ENCODE data around the gene SRL. TPM values are rescaled to one million over a fixed set of nuclear protein-coding genes. Genes with fewer than 3 reads are reported as not detected.
A peak's percentile ranks its signal among the peaks of the same experiment; 100 is the strongest.

SRL gene
- total and polyA plus RNA-seq, 2 of the 13 experiments (the other 11 are each of a cell fraction or from before 2014, with no cell fraction given) = 0.05 TPM; not detected in 1

DNA sequence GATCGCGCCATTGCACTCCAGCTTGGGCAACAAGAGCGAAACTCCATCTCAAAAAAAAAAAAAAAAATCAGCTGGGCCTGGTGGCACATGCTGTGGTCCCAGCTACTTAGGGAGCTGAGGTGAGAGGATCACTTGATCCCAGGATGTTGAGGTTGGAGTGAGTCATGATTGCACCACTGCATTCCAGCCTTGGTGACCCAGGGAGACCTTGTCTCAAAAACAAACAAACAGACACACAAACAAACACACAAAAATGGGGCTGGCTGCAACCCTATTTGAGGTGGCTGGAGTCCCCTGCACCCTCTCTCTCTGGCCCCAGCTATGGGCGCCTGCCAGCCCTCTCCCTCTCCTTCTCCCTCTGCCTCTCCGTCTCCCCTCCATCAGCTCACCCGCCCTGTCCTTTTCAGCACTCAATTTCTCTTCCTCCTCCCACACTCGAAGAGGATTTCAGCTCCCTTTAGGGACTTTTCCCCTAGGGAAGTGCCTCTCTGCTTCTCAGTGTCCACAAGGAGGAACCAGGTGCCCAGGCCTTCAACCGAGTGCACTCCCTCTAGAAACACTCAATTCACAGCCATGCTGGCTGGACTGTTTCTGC is 48.5 kb upstream of the SRL start (continued):
- TF ChIP-seq, protein P1, sequence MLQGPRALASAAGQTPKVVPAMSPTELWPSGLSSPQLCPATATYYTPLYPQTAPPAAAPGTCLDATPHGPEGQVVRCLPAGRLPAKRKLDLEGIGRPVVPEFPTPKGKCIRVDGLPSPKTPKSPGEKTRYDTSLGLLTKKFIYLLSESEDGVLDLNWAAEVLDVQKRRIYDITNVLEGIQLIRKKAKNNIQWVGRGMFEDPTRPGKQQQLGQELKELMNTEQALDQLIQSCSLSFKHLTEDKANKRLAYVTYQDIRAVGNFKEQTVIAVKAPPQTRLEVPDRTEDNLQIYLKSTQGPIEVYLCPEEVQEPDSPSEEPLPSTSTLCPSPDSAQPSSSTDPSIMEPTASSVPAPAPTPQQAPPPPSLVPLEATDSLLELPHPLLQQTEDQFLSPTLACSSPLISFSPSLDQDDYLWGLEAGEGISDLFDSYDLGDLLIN (CRISPR knock-in tag; IDR thresholded peaks at IDR 0.05; ENCODE audit: borderline replicate concordance) = no peak
- TF ChIP-seq KMT2B (CRISPR knock-in tag; IDR thresholded peaks at IDR 0.05) (no peak), ZNF652 (CRISPR knock-in tag; IDR thresholded peaks at IDR 0.05; ENCODE audit: borderline replicate concordance, low read depth) (no peak), TP53 (CRISPR knock-in tag; conservative IDR thresholded peaks at IDR 0.05) (no peak), HDAC2 (CRISPR knock-in tag; IDR thresholded peaks at IDR 0.05) (peak; percentile 66; the same call in 1 of the 2 replicates), RXRB (CRISPR knock-in tag; IDR thresholded peaks at IDR 0.05; ENCODE audit: borderline replicate concordance) (peak; percentile 81), ARHGAP35 (CRISPR knock-in tag; IDR thresholded peaks at IDR 0.05; ENCODE audit: borderline replicate concordance) (no peak), ZBTB20 (CRISPR knock-in tag; IDR thresholded peaks at IDR 0.05; ENCODE audit: borderline replicate concordance, low read depth) (no peak), ZNF225 (CRISPR knock-in tag; IDR thresholded peaks at IDR 0.05) (no peak), ZNF747 (CRISPR knock-in tag; IDR thresholded peaks at IDR 0.05; ENCODE audit: borderline replicate concordance) (no peak), ZNF432 (CRISPR knock-in tag; IDR thresholded peaks at IDR 0.05; ENCODE audit: borderline replicate concordance) (no peak), ZNF362 (CRISPR knock-in tag; IDR thresholded peaks at IDR 0.05; ENCODE audit: borderline replicate concordance) (peak; percentile 54; the same call in 1 of the 2 replicates), ETV6 (CRISPR knock-in tag; conservative IDR thresholded peaks at IDR 0.05) (no peak), ZNF619 (CRISPR knock-in tag; IDR thresholded peaks at IDR 0.05) (no peak), ZBTB44 (CRISPR knock-in tag; IDR thresholded peaks at IDR 0.05) (no peak), SRSF1 (optimal IDR thresholded peaks at IDR 0.05; ENCODE audit: low read depth, low read length) (no peak), SMARCE1 (IDR thresholded peaks at IDR 0.05; ENCODE audit: borderline replicate concordance) (no peak), ZNF382 (CRISPR knock-in tag; IDR thresholded peaks at IDR 0.05; ENCODE audit: borderline replicate concordance) (no peak), AGO2 (optimal IDR thresholded peaks at IDR 0.05; ENCODE audit: low read depth, low read length) (no peak), FOXP1 (IDR thresholded peaks at IDR 0.05) (peak; percentile 89), FOXP1 (CRISPR knock-in tag; IDR thresholded peaks at IDR 0.05) (peak; percentile 97), YEATS2 (CRISPR knock-in tag; IDR thresholded peaks at IDR 0.05; ENCODE audit: borderline replicate concordance) (no peak), ZNF674 (CRISPR knock-in tag; IDR thresholded peaks at IDR 0.05; ENCODE audit: low read depth) (no peak), ZNF574 (CRISPR knock-in tag; IDR thresholded peaks at IDR 0.05) (no peak)

All from HepG2 (cell line).